Thyroid gland (tissue), 4 donors: Measurements from ENCODE around the gene SPTB.

Experiments
- CTCF ChIP-seq, 6 experiments: fragments of 200-600 bp in 3 of 6; fragments of 450-650 bp in 3 of 6; sonication (generic) in 3 of 6; IDR thresholded peaks; one replicate each; pipeline ENCODE4 v1.5.1; 2016 to 2019; ENCODE audit warnings: antibody characterized with exemption in 6 of 6, mild to moderate bottlenecking in 2 of 6, inconsistent platforms in 1 of 6, moderate library complexity in 1 of 6
- POLR2A ChIP-seq, 2 donors: fragments of 450-650 bp; IDR thresholded peaks; one replicate each; pipeline ENCODE4 v1.6.1; 2017; ENCODE audit warnings: antibody characterized with exemption in 2 of 2, mild to moderate bottlenecking in 2 of 2, moderate library complexity in 1 of 2

GRCh38 chr14:64790478-64790877 is 89.2 kb downstream of the SPTB start:
- TF ChIP-seq CTCF (IDR thresholded peaks at IDR 0.05), result no peak
- no peak for TF ChIP-seq POLR2A (IDR thresholded peaks at IDR 0.05)
